ENCODE results near the gene GP9.

Gene GP9

GRCh38 chr3:129028866-129029265 is 31.7 kb upstream of the GP9 start:
- no peaks in the 10 kb centered on the region for H3K9me3 ChIP-seq (ENCODE audit: control insufficient read depth in 2 of 2, low read length in 2 of 2)
- no peak overlapping the region for H3K4me3 ChIP-seq (ENCODE audit: low read length in 2 of 2)
- peaks cover 36% of the 10 kb centered on the region for H3K4me1 ChIP-seq (ENCODE audit: control insufficient read depth, insufficient read depth, low read length)
- H3K27me3 ChIP-seq (ENCODE audit: control insufficient read depth in 1 of 2, insufficient read depth in 2 of 2, low read length in 2 of 2), result no peaks in the 10 kb centered on the region
- H3K36me3 ChIP-seq (ENCODE audit: control insufficient read depth in 2 of 2, insufficient read depth in 2 of 2, low read length in 2 of 2), result peaks cover 0 to 3% of the 10 kb centered on the region in 2 donors
- no peak overlapping the region for H3K27ac ChIP-seq (ENCODE audit: low read length)
- no peak overlapping the region for H3K9ac ChIP-seq (ENCODE audit: low read length in 2 of 2)

- Histone ChIP-seq H3K4me1 (ENCODE audit: control insufficient read depth, insufficient read depth, low read length) (peaks cover 37% of the 10 kb centered on the region), H3K36me3 (ENCODE audit: control insufficient read depth in 2 of 2, insufficient read depth in 2 of 2, low read length in 2 of 2) (peaks cover 0 to 3% of the 10 kb centered on the region in 2 donors), H3K4me3 (ENCODE audit: low read length in 2 of 2) (no peak overlapping the region), H3K9me3 (ENCODE audit: control insufficient read depth in 2 of 2, low read length in 2 of 2) (no peaks in the 10 kb centered on the region), H3K9ac (ENCODE audit: low read length in 2 of 2) (no peak overlapping the region), H3K27ac (ENCODE audit: low read length) (no peak overlapping the region), H3K27me3 (ENCODE audit: control insufficient read depth in 1 of 2, insufficient read depth in 2 of 2, low read length in 2 of 2) (no peaks in the 10 kb centered on the region)
Observed at GRCh38 chr3:129030611-129031010, 30.0 kb upstream of the GP9 start.

GRCh38 chr3:129031476-129032215 is 28.9 kb upstream of the GP9 start:
- Histone ChIP-seq H3K4me1 (ENCODE audit: control insufficient read depth, insufficient read depth, low read length) (peaks cover 37% of the 10 kb centered on the region), H3K27ac (ENCODE audit: low read length) (no peak overlapping the region), H3K4me3 (ENCODE audit: low read length in 2 of 2) (no peak overlapping the region), H3K27me3 (ENCODE audit: control insufficient read depth in 1 of 2, insufficient read depth in 2 of 2, low read length in 2 of 2) (no peaks in the 10 kb centered on the region), H3K9me3 (ENCODE audit: control insufficient read depth in 2 of 2, low read length in 2 of 2) (no peaks in the 10 kb centered on the region), H3K36me3 (ENCODE audit: control insufficient read depth in 2 of 2, insufficient read depth in 2 of 2, low read length in 2 of 2) (peaks cover 0 to 3% of the 10 kb centered on the region in 2 donors), H3K9ac (ENCODE audit: low read length in 2 of 2) (no peak overlapping the region)

- Histone ChIP-seq H3K27ac (ENCODE audit: low read length) (no peak overlapping the region), H3K9ac (ENCODE audit: low read length in 2 of 2) (no peak overlapping the region), H3K4me3 (ENCODE audit: low read length in 2 of 2) (no peak overlapping the region), H3K9me3 (ENCODE audit: control insufficient read depth in 2 of 2, low read length in 2 of 2) (no peaks in the 10 kb centered on the region), H3K27me3 (ENCODE audit: control insufficient read depth in 1 of 2, insufficient read depth in 2 of 2, low read length in 2 of 2) (no peaks in the 10 kb centered on the region), H3K36me3 (ENCODE audit: control insufficient read depth in 2 of 2, insufficient read depth in 2 of 2, low read length in 2 of 2) (peaks cover 0 to 3% of the 10 kb centered on the region in 2 donors), H3K4me1 (ENCODE audit: control insufficient read depth, insufficient read depth, low read length) (peaks cover 27% of the 10 kb centered on the region)
Observed at GRCh38 chr3:129032716-129033115, 27.9 kb upstream of the GP9 start.

- no peaks in the 10 kb centered on the region for H3K9me3 ChIP-seq (ENCODE audit: control insufficient read depth in 2 of 2, low read length in 2 of 2)
- no peaks in the 10 kb centered on the region for H3K27me3 ChIP-seq (ENCODE audit: control insufficient read depth in 1 of 2, insufficient read depth in 2 of 2, low read length in 2 of 2)
- no peak overlapping the region for H3K9ac ChIP-seq (ENCODE audit: low read length in 2 of 2)
- H3K27ac ChIP-seq (ENCODE audit: low read length), result no peak overlapping the region
- peaks cover 27% of the 10 kb centered on the region for H3K4me1 ChIP-seq (ENCODE audit: control insufficient read depth, insufficient read depth, low read length)
- H3K36me3 ChIP-seq (ENCODE audit: control insufficient read depth in 2 of 2, insufficient read depth in 2 of 2, low read length in 2 of 2), result peaks cover 0 to 3% of the 10 kb centered on the region in 2 donors
- H3K4me3 ChIP-seq (ENCODE audit: low read length in 2 of 2), result no peak overlapping the region
Observed at GRCh38 chr3:129033151-129033550, 27.4 kb upstream of the GP9 start.

GRCh38 chr3:129033633-129034321 is 26.8 kb upstream of the GP9 start:
- H3K36me3 ChIP-seq (ENCODE audit: control insufficient read depth in 2 of 2, insufficient read depth in 2 of 2, low read length in 2 of 2), result peaks cover 0 to 3% of the 10 kb centered on the region in 2 donors
- H3K9ac ChIP-seq (ENCODE audit: low read length in 2 of 2), result no peak overlapping the region
- peaks cover 27% of the 10 kb centered on the region for H3K4me1 ChIP-seq (ENCODE audit: control insufficient read depth, insufficient read depth, low read length)
- no peaks in the 10 kb centered on the region for H3K27me3 ChIP-seq (ENCODE audit: control insufficient read depth in 1 of 2, insufficient read depth in 2 of 2, low read length in 2 of 2)
- no peak overlapping the region for H3K4me3 ChIP-seq (ENCODE audit: low read length in 2 of 2)
- H3K9me3 ChIP-seq (ENCODE audit: control insufficient read depth in 2 of 2, low read length in 2 of 2), result no peaks in the 10 kb centered on the region
- H3K27ac ChIP-seq (ENCODE audit: low read length), result no peak overlapping the region

GRCh38 chr3:129034642-129035041 is 25.9 kb upstream of the GP9 start:
- Histone ChIP-seq H3K27me3 (ENCODE audit: control insufficient read depth in 1 of 2, insufficient read depth in 2 of 2, low read length in 2 of 2) (peaks cover 0 to 4% of the 10 kb centered on the region in 2 donors), H3K36me3 (ENCODE audit: control insufficient read depth in 2 of 2, insufficient read depth in 2 of 2, low read length in 2 of 2) (peaks cover 0 to 3% of the 10 kb centered on the region in 2 donors), H3K27ac (ENCODE audit: low read length) (no peak overlapping the region), H3K9ac (ENCODE audit: low read length in 2 of 2) (no peak overlapping the region), H3K4me1 (ENCODE audit: control insufficient read depth, insufficient read depth, low read length) (peaks cover 35% of the 10 kb centered on the region), H3K4me3 (ENCODE audit: low read length in 2 of 2) (no peak overlapping the region), H3K9me3 (ENCODE audit: control insufficient read depth in 2 of 2, low read length in 2 of 2) (no peaks in the 10 kb centered on the region)

GRCh38 chr3:129035360-129036221 is 25.0 kb upstream of the GP9 start:
- H3K27me3 ChIP-seq (ENCODE audit: control insufficient read depth in 1 of 2, insufficient read depth in 2 of 2, low read length in 2 of 2), result peaks cover 0 to 4% of the 10 kb centered on the region in 2 donors
- H3K9me3 ChIP-seq (ENCODE audit: control insufficient read depth in 2 of 2, low read length in 2 of 2), result no peaks in the 10 kb centered on the region
- peaks cover 37% of the 10 kb centered on the region for H3K4me1 ChIP-seq (ENCODE audit: control insufficient read depth, insufficient read depth, low read length)
- no peak overlapping the region for H3K4me3 ChIP-seq (ENCODE audit: low read length in 2 of 2)
- peaks cover 0 to 2% of the 10 kb centered on the region in 2 donors for H3K36me3 ChIP-seq (ENCODE audit: control insufficient read depth in 2 of 2, insufficient read depth in 2 of 2, low read length in 2 of 2)
- no peak overlapping the region for H3K9ac ChIP-seq (ENCODE audit: low read length in 2 of 2)
- peak overlapping the region; percentile 41 for H3K27ac ChIP-seq (ENCODE audit: low read length)

- Histone ChIP-seq H3K27me3 (ENCODE audit: control insufficient read depth in 1 of 2, insufficient read depth in 2 of 2, low read length in 2 of 2) (peaks cover 0 to 4% of the 10 kb centered on the region in 2 donors), H3K4me3 (ENCODE audit: low read length in 2 of 2) (no peak overlapping the region), H3K9ac (ENCODE audit: low read length in 2 of 2) (no peak overlapping the region), H3K27ac (ENCODE audit: low read length) (no peak overlapping the region), H3K9me3 (ENCODE audit: control insufficient read depth in 2 of 2, low read length in 2 of 2) (no peaks in the 10 kb centered on the region), H3K36me3 (ENCODE audit: control insufficient read depth in 2 of 2, insufficient read depth in 2 of 2, low read length in 2 of 2) (no peaks in the 10 kb centered on the region), H3K4me1 (ENCODE audit: control insufficient read depth, insufficient read depth, low read length) (peaks cover 37% of the 10 kb centered on the region)
Observed at GRCh38 chr3:129036222-129037092, 24.1 kb upstream of the GP9 start.

- Histone ChIP-seq H3K9me3 (ENCODE audit: control insufficient read depth in 2 of 2, low read length in 2 of 2) (no peaks in the 10 kb centered on the region), H3K36me3 (ENCODE audit: control insufficient read depth in 2 of 2, insufficient read depth in 2 of 2, low read length in 2 of 2) (no peaks in the 10 kb centered on the region), H3K4me1 (ENCODE audit: control insufficient read depth, insufficient read depth, low read length) (peaks cover 37% of the 10 kb centered on the region), H3K27me3 (ENCODE audit: control insufficient read depth in 1 of 2, insufficient read depth in 2 of 2, low read length in 2 of 2) (peaks cover 0 to 4% of the 10 kb centered on the region in 2 donors), H3K27ac (ENCODE audit: low read length) (no peak overlapping the region), H3K9ac (ENCODE audit: low read length in 2 of 2) (no peak overlapping the region), H3K4me3 (ENCODE audit: low read length in 2 of 2) (no peak overlapping the region)
Observed at GRCh38 chr3:129037093-129037419, 23.5 kb upstream of the GP9 start.
